ENCODE data around the gene RNF144A.
"Not testable (repeated sequence)": the region's sequence is repeated elsewhere in the genome, so short reads cannot be mapped to it uniquely, and the experiment has no call there.

The RNF144A gene

GRCh38 chr2:6972067-6972710 is 55.0 kb downstream of the RNF144A start:
- no peak for DNase-seq (ENCODE audit: low read depth)

GRCh38 chr2:6973895-6974545 is 56.8 kb downstream of the RNF144A start:
- DNase-seq (ENCODE audit: low read depth): no peak

GRCh38 chr2:6975988-6976387 is 58.8 kb downstream of the RNF144A start:
- no peak for DNase-seq (ENCODE audit: low read depth)

GRCh38 chr2:6977113-6977741 is 60.0 kb downstream of the RNF144A start:
- DNase-seq (ENCODE audit: low read depth): peak; percentile 65

- DNase-seq (ENCODE audit: low read depth): no peak
These were observed 60.6 kb downstream of the RNF144A start for GRCh38 chr2:6977786-6978185.

- DNase-seq (ENCODE audit: low read depth): no peak
These were observed 61.8 kb downstream of the RNF144A start for GRCh38 chr2:6978991-6979390.

- no peak for DNase-seq (ENCODE audit: low read depth)
These were observed 65.2 kb downstream of the RNF144A start for GRCh38 chr2:6982449-6982848.

- no peak for DNase-seq (ENCODE audit: low read depth)
These were observed 65.8 kb downstream of the RNF144A start for GRCh38 chr2:6982934-6983589.

GRCh38 chr2:6986301-6986911 is 69.2 kb downstream of the RNF144A start:
- no peak for DNase-seq (ENCODE audit: low read depth)

GRCh38 chr2:6986912-6987361 is 69.7 kb downstream of the RNF144A start:
- DNase-seq (ENCODE audit: low read depth): no peak

GRCh38 chr2:6990871-6991270 is 73.7 kb downstream of the RNF144A start:
- DNase-seq (ENCODE audit: low read depth): no peak

- no peak for DNase-seq (ENCODE audit: low read depth)
These were observed 75.6 kb downstream of the RNF144A start for GRCh38 chr2:6992794-6993228.

GRCh38 chr2:6993229-6993640 is 76.0 kb downstream of the RNF144A start:
- no peak for DNase-seq (ENCODE audit: low read depth)

- no peak for DNase-seq (ENCODE audit: low read depth)
These were observed 76.7 kb downstream of the RNF144A start for GRCh38 chr2:6993936-6994335.

GRCh38 chr2:6994536-6995128 is 77.4 kb downstream of the RNF144A start:
- DNase-seq (ENCODE audit: low read depth): no peak

- DNase-seq (ENCODE audit: low read depth): no peak
These were observed 78.3 kb downstream of the RNF144A start for GRCh38 chr2:6995391-6996097.

GRCh38 chr2:6999211-6999877 is 82.1 kb downstream of the RNF144A start:
- no peak for DNase-seq (ENCODE audit: low read depth)

GRCh38 chr2:7001395-7001794 is 84.2 kb downstream of the RNF144A start:
- DNase-seq (ENCODE audit: low read depth): not testable (repeated sequence)

- DNase-seq (ENCODE audit: low read depth): no peak
These were observed 86.7 kb downstream of the RNF144A start for GRCh38 chr2:7003895-7004294.

GRCh38 chr2:7004636-7005035 is 87.4 kb downstream of the RNF144A start:
- no peak for DNase-seq (ENCODE audit: low read depth)

- DNase-seq (ENCODE audit: low read depth): no peak
These were observed 90.3 kb downstream of the RNF144A start for GRCh38 chr2:7007488-7007845.
